ENCODE results near the gene NUMBL.

DNA sequence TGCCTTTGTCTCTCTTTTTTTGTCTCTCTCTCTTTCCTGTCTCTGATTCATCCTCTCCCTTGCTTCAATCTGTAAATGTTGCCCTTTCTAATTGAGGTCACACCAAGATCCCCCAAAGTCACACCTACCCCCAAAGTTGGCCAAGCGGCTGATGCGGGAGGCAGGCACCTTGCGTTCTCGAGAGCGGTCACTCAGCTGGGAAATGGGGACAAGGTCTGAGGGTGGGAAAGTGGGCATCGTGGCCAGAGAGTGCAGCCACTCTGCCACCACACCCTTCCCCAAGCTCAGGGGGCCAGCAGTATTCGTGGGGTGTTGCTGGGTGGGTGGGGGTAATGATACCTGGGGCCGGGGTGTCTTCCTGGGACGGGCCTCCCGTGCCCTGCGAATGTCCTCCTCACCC, 23.5 kb upstream of the NUMBL start:
- no peak for TF ChIP-seq MAX (IDR thresholded peaks at IDR 0.05)
- TF ChIP-seq CEBPB (IDR thresholded peaks at IDR 0.05) = no peak
- TF ChIP-seq FOXM1 (IDR thresholded peaks at IDR 0.05; ENCODE audit: borderline replicate concordance, low read depth) = no peak
- no peak for TF ChIP-seq RAD21 (IDR thresholded peaks at IDR 0.05; ENCODE audit: low read depth)
- no peak for TF ChIP-seq ZBTB7A (IDR thresholded peaks at IDR 0.05; ENCODE audit: low read depth)
- TF ChIP-seq TEAD4 (IDR thresholded peaks at IDR 0.05) = no peak
- TF ChIP-seq, protein P1, sequence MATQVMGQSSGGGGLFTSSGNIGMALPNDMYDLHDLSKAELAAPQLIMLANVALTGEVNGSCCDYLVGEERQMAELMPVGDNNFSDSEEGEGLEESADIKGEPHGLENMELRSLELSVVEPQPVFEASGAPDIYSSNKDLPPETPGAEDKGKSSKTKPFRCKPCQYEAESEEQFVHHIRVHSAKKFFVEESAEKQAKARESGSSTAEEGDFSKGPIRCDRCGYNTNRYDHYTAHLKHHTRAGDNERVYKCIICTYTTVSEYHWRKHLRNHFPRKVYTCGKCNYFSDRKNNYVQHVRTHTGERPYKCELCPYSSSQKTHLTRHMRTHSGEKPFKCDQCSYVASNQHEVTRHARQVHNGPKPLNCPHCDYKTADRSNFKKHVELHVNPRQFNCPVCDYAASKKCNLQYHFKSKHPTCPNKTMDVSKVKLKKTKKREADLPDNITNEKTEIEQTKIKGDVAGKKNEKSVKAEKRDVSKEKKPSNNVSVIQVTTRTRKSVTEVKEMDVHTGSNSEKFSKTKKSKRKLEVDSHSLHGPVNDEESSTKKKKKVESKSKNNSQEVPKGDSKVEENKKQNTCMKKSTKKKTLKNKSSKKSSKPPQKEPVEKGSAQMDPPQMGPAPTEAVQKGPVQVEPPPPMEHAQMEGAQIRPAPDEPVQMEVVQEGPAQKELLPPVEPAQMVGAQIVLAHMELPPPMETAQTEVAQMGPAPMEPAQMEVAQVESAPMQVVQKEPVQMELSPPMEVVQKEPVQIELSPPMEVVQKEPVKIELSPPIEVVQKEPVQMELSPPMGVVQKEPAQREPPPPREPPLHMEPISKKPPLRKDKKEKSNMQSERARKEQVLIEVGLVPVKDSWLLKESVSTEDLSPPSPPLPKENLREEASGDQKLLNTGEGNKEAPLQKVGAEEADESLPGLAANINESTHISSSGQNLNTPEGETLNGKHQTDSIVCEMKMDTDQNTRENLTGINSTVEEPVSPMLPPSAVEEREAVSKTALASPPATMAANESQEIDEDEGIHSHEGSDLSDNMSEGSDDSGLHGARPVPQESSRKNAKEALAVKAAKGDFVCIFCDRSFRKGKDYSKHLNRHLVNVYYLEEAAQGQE (IDR thresholded peaks at IDR 0.05; ENCODE audit: low read depth) = no peak
- no peak for TF ChIP-seq EGR1 (IDR thresholded peaks at IDR 0.05)
- no peak for TF ChIP-seq YY1 (IDR thresholded peaks at IDR 0.05; ENCODE audit: low read depth)
- no peak for TF ChIP-seq TAF1 (IDR thresholded peaks at IDR 0.05; ENCODE audit: low read depth)
- TF ChIP-seq EP300 (IDR thresholded peaks at IDR 0.05; ENCODE audit: borderline replicate concordance) = no peak
- TF ChIP-seq USF1 (IDR thresholded peaks at IDR 0.05) = no peak
- TF ChIP-seq NFIC (IDR thresholded peaks at IDR 0.05) = no peak
